MCF 10A (cell line): Measurements from ENCODE around the gene PRRT1. TPM values are rescaled to one million over a fixed set of nuclear protein-coding genes. Genes with fewer than 3 reads are reported as not detected.

Source experiments
- BruUV-seq: library from RNA; stranded (reverse); fragments of 400-500 nt; replicated peaks from 2 replicates; lab custom pipeline; 2021; lab: Mats Ljungman, UMichigan
- CTCF ChIA-PET: fragments of 300-600 bp; sonication (Branson Sonifier 250); formaldehyde crosslinking; extraction: SDS; loops from one replicate; lab custom pipeline; 2021; ENCODE audit warnings: antibody characterized with exemption, inconsistent platforms; lab: Yijun Ruan, JAX
- POLR2A ChIA-PET: fragments of 300-600, 350-650 bp; sonication (Branson Sonifier 250); formaldehyde crosslinking; extraction: SDS; loops from one replicate; lab custom pipeline; 2020; ENCODE audit warnings: antibody characterized with exemption, inconsistent platforms; lab: Yijun Ruan, JAX
- DNase-seq: peaks from one replicate; pipeline ENCODE4 v3.0.0-alpha.2; 2018; ENCODE audit not compliant: unreplicated experiment
- H3K27ac Mint-ChIP-seq: one replicate; pipeline ENCODE4 v1.8.0; 2022; ENCODE audit warnings: mild to moderate bottlenecking, low read depth, mixed read lengths; ENCODE audit not compliant: unreplicated experiment
- H3K27me3 Mint-ChIP-seq: one replicate; pipeline ENCODE4 v1.8.0; 2022; ENCODE audit warnings: mixed read lengths; ENCODE audit not compliant: insufficient read depth, unreplicated experiment
- H3K36me3 Mint-ChIP-seq: one replicate; pipeline ENCODE4 v1.8.0; 2022; ENCODE audit warnings: mild to moderate bottlenecking, moderate library complexity, mixed read lengths; ENCODE audit not compliant: insufficient read depth, unreplicated experiment
- H3K4me1 Mint-ChIP-seq: one replicate; pipeline ENCODE4 v1.8.0; 2022; ENCODE audit warnings: mixed read lengths; ENCODE audit not compliant: insufficient read depth, unreplicated experiment
- H3K4me3 Mint-ChIP-seq: one replicate; pipeline ENCODE4 v1.8.0; 2022; ENCODE audit warnings: mild to moderate bottlenecking, moderate library complexity, mixed read lengths; ENCODE audit not compliant: unreplicated experiment
- H3K9me3 Mint-ChIP-seq: one replicate; pipeline ENCODE4 v1.8.0; 2022; ENCODE audit warnings: mixed read lengths; ENCODE audit not compliant: unreplicated experiment
- CTCF ChIP-seq: fragments of 200-600 bp; IDR thresholded peaks from one replicate; pipeline ENCODE4 v1.8.0; 2022; ENCODE audit warnings: antibody characterized with exemption, mild to moderate bottlenecking; ENCODE audit not compliant: unreplicated experiment
- intact Hi-C: fragments of 100-400 bp; cut with micrococcal nuclease; formaldehyde crosslinking; loops from 2 replicates; pipeline ENCODE4 v1.14.1; 2022
- total RNA-seq: library from RNA; stranded (reverse); gene quantifications from 2 replicates; pipeline ENCODE4 v1.2.3, GENCODE V29; 2022

The PRRT1 gene
- total RNA-seq, 1 experiment from 2014 or later = 0.19 TPM

- no TSS peak for BruUV-seq
- no peak for DNase-seq
- Mint-ChIP-seq H3K27me3 (peaks cover 4% of the 10 kb centered on the region), H3K9me3 (no peaks in the 10 kb centered on the region), H3K4me3 (no peak overlapping the region), H3K4me1 (peaks cover 12% of the 10 kb centered on the region), H3K36me3 (no peaks in the 10 kb centered on the region), H3K27ac (no peak overlapping the region)
- intact Hi-C loops = no loop called here
- POLR2A ChIA-PET = interaction anchor here (0.6 to 1.5 kb wide), 5 partner anchors 10 to 773 kb away, joined by 3 to 7 read pairs (median 4); partner anchors contain the start of gene ATF6B
- CTCF ChIA-PET = no interaction called here
- no peak for TF ChIP-seq CTCF
These were observed 46.6 kb upstream of the PRRT1 start for GRCh38 chr6:32198345-32198696.

DNA sequence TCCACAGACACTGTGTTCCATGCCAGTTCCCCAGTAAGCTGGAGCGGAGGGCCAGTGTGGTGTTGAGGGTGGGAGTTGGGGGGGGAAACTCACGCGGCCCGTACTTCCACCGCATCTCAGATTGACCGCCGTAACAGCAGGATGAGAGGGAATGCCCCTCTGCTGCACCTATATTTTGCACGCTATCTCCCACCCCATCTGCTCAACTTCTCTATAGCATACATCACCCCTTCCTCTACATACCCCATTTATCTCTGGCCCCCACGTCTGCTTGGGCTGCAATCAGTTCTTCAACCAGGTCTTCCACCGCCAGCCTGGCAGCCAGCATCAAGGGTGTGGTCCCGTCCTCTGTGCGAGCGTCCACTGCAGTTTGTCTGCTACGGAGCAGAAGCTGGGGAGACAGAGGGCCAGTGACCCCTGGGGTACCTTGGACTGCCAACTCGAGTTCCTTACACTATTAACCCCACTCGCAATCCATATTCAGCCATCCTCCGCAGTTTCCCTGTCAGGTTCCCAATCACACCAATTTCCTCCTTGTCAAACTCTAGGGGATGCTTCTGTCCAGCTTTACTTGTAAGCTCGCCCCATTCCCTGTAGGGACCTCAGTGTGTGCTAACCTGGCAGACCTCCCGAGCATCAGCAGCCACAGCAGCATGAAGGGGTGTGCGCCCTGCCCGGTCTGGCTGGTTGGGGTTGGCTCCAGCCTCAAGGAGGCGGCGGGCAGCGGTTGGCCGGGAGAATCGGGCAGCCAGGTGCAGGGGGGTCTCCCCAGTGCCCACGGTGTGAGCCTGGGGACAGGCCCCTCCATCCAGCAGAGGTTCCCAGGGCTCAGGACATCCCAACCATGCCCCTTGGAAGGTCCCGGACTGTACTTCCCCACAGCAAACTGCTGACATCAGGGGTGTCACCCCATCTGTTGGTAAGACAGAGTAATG lies 45.2 kb upstream of the PRRT1 start:
- intact Hi-C loops = no loop called here
- POLR2A ChIA-PET = interaction anchor here (0.7 to 5.9 kb wide), 7 partner anchors 7 to 1075 kb away, joined by 3 to 112 read pairs (median 5); partner anchors contain the start of genes AGPAT1, ATF6B, RNF5 and RPS18
- Mint-ChIP-seq H3K27me3 (no peaks in the 10 kb centered on the region), H3K9me3 (no peaks in the 10 kb centered on the region), H3K36me3 (no peaks in the 10 kb centered on the region), H3K4me3 (peak overlapping the region; percentile 93), H3K4me1 (peaks cover 12% of the 10 kb centered on the region), H3K27ac (peak overlapping the region; percentile 98)
- DNase-seq = no peak
- no peak for TF ChIP-seq CTCF
- CTCF ChIA-PET = interaction anchor here (0.6 to 0.7 kb wide), 2 partner anchors 15 to 940 kb away, joined by 3 to 4 read pairs; no protein-coding TSS in a partner anchor
- no TSS peak for BruUV-seq

DNA sequence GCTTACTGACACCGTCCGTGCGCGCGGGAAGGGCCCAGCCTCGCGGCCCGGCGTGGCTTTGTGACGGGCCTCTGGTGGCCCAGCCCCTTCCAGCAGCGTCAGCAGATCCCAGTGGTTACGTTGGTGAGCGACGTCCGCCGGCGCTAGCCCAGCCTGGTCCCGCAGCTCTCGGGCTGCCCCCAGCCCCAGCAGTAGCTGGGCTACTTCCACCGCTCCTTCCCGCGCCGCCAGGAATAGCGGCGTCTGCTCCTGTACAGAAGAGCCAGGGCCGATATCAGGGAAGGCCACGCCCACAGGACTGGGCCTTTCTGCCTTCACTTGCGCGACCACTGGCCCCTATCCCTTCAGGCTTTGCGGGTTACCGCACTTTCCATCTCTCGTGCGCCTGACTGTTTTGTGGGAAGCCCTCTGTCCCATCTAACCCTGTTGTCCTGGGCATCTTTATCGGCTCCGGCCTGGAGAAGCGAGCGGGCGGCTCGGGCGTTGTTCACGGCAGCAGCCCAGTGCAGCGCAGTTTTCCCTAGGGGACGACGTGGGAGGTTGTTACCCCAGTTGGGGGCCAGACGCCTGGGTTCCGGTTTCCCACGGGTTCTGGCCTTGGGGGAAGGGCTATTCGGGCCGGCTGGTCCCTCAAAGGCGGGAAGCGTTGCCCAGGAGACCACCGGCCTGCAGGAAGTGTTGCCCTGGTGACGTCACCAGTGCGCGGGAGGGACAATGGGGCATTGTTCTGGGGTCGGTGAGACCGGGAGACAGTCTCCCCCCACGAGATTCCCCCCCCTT lies 44.4 kb upstream of the PRRT1 start:
- TF ChIP-seq CTCF = no peak
- ChIA-PET CTCF (interaction anchor here (0.6 to 1.3 kb wide), 10 partner anchors 17 to 834 kb away, joined by 3 to 5 read pairs (median 4); partner anchors contain the start of genes AGPAT1, PSMB9 and TAP1), POLR2A (interaction anchor here (0.5 to 5.9 kb wide), 38 partner anchors 8 to 1235 kb away, joined by 3 to 112 read pairs (median 4); partner anchors contain the start of genes AGPAT1, ATF6B, BAG6 and BRD2)
- DNase-seq = peak; percentile 41
- Mint-ChIP-seq H3K4me3 (peak overlapping the region; percentile 93), H3K4me1 (peaks cover 12% of the 10 kb centered on the region), H3K36me3 (no peaks in the 10 kb centered on the region), H3K9me3 (no peaks in the 10 kb centered on the region), H3K27me3 (no peaks in the 10 kb centered on the region), H3K27ac (peak overlapping the region; percentile 98)
- intact Hi-C loops = loop anchor here (1.0 kb wide), 2 partner anchors 18 to 77 kb away; partner anchors contain the start of gene RNF5
- BruUV-seq = TSS peak; percentile 91
